NCI-H2171 (cell line): Measurements from ENCODE around the gene TMEM150B.

Experiments
- DNase-seq: peaks from one replicate; lab custom pipeline; 2025; lab: John Stamatoyannopoulos, UW

The TMEM150B gene

DNA sequence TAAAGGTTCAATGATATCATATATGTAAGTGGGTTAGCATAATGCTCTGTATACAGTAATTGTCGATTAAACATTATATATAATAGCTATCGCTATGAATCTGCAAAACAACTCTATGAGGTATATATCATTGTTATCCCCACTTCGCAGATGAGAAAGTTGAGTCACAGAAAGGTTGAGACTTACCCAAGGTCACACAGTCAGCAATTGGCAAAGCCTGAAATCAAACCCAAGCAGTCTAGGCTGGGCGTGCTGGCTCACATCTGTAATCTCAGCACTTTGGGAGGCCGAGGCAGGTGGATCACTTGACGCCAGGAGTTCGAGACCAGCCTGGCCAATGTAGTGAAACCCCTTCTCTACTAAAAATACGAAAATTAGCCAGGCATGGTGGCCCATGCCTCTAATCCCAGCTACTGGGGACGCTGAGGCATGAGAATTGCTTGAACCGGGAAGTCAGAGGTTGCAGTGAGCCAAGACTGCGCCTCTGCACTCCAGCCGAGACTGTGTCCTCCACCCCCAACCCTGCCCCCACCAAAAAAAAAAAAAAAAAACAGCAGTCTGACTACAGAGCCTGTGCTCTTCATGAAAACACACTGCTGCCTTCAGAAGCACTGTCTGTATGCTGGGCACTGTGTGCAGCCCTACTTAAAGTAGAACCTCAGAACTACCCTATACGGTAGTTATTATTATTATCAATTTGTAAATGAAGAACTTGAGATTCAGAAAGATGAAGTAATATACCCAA lies 46.6 kb downstream of the TMEM150B start:
- DNase-seq: no peak

GRCh38 chr19:55277494-55277893 lies 47.6 kb downstream of the TMEM150B start:
- no peak for DNase-seq

GRCh38 chr19:55276720-55277430 lies 48.3 kb downstream of the TMEM150B start:
- no peak for DNase-seq

DNA sequence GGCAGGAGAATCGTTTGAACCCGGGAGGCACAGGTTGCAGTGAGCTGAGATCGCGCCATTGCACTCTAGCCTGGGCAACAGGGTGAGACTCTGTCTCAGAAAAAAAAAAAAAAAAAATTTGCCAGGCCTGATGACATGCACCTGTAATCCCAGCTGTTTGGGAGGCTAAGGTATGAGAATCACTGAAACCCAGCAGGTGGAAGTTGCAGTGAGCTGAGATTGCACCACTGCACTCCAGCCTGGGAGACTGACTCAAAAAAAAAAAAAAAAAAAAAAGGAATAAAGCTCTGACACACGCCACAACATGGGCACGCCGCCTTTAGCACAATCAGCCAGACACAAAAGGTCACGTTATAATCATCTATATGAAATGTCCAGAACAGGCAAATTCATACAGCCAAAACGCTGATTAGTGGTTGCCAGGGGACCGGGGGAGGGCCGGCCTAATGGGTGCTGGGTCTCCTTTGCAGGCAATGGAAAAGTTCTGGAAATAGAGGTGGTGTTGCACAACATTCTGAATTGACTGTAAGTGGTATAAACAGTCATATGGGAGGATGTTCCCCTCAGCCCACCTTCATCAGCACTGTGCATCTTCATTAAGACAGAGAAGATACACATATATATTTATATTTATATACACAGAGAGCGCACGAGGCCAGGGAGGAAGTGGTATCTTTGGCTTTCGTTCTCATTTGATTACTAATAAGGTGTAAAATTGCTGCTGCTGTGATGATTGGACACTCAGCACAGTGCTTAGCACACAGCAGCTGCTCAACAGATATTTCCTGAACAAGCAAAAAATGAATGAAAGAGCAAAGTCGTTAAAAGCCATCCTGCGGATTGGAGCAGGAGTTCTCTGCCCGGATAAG lies 49.1 kb downstream of the TMEM150B start:
- DNase-seq: no peak

GRCh38 chr19:55273978-55274707 lies 51.0 kb downstream of the TMEM150B start:
- no peak for DNase-seq

DNA sequence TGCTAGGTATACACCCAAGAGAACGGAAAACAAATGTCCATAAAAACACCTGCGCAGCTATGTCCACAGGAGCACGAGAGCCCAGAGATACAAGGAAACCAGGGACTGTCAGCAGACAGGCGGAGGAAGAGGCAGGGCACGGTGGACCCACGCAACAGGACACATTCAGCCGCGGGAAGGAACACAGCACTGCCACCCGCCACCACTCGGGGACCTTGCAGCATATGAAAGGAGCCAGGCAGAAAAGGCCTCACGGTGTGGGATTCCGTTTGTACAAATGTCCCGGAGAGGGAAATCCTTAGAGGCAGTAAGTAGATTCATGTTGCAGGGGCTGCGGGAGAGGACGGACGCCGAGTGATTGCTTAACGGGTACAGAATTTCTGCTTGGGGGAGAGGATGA lies 53.0 kb downstream of the TMEM150B start:
- no peak for DNase-seq

DNA sequence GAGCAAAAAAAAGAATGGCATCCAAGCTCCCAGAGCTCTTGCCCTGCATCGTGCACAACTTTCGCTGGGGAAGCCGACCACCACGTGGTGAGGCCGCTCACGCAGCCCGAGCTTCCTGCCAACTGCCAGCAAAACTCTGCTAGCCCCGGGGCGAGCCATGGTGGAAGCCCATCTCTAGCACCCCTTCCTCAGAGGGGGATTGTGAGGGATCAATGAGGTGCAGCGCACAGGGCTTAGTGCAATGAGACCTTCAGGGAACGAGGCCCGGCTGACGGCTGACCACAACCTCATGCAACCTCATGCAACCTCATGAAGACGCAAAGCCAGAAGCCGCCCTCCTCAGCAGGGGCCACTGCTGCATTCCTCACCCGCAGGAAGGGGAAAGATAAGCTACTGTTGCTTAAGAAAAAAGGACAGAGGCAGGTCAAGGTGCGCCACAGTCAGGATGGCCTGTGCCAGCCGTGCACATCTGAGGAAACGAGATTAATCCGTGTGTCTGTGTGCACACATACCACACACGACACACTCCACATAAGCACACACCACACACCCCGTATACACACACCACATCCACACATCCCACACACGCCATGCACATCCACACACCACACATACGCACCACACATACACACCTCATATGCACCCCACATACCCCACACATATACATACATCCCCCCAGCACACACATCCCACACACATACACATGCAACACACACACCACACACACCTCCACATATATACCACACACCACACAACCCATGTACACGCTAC lies 54.8 kb downstream of the TMEM150B start:
- no peak for DNase-seq

DNA sequence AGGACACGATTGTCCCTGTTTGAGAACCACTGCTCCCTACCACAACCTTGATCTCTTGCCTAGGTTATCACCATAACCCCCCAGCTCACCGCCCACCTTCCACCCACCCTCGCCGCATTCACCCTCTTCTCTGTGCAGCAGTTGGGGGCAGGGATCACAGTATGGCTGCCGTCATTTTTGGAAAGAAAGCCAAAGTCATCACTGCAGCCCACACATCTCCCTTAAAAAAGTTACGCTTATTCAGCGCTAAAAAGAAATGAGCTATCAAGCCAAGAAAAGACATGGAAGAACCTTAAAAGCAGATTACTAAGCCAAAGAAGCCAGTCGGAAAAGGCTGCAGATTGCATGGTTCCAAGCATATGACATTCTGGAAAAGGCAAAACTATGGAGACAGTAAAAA lies 55.8 kb downstream of the TMEM150B start:
- no peak for DNase-seq

DNA sequence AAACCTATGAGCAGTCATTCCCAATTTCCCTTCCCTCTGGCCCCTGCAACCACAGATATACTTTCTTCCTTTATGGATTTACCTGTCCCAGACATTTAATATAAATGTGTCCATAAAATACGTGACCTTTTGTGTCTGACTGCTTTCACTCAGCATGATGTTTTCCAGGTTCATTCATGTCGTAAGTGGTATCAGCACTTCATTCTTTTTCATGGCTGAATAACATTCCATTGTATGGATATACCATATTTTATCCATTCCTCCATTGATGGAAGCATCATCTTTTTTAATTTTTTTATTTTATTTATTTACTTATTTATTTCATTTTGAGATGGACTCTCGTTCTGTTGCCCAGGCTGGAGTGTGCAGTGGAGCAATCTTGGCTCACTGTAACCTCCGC lies 58.3 kb downstream of the TMEM150B start:
- no peak for DNase-seq

DNA sequence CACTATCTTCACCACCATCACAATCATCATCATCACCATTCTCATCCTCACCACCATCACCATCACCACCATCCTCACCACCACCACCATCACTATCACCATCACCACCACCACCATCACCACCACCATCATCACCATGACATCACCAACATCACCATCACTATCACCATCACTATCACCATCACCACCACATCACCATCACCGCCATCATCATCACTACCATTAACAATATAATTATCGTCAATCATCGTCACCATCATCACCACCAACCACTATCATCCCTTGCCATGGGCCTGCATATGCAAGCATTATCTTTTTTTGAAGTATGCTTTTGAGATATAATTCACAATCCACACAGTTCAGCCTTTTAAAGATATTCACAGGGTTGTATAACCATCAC lies 58.7 kb downstream of the TMEM150B start:
- no peak for DNase-seq

GRCh38 chr19:55265723-55266386 lies 59.3 kb downstream of the TMEM150B start:
- no peak for DNase-seq

GRCh38 chr19:55265173-55265572 lies 60.0 kb downstream of the TMEM150B start:
- no peak for DNase-seq

DNA sequence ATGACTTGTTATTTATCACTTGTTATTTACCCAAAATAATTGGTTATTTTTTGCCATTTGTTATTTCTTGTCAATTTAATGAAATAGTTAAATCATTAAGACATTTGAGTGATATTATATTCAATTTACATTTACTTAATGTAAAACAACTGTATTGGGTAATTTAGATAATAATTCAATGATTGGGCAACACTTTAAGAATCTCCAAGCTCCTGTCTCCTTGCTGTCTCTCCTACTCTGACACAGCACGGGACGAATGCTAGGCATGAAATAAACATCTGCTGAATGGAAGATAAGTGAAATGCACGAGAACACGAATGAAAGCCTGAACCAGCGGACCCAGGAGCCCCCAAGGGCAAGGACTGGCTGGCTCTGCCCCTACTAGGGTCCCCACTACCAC lies 60.6 kb downstream of the TMEM150B start:
- DNase-seq: no peak
